ENCODE data around the gene OTOF.

DNA sequence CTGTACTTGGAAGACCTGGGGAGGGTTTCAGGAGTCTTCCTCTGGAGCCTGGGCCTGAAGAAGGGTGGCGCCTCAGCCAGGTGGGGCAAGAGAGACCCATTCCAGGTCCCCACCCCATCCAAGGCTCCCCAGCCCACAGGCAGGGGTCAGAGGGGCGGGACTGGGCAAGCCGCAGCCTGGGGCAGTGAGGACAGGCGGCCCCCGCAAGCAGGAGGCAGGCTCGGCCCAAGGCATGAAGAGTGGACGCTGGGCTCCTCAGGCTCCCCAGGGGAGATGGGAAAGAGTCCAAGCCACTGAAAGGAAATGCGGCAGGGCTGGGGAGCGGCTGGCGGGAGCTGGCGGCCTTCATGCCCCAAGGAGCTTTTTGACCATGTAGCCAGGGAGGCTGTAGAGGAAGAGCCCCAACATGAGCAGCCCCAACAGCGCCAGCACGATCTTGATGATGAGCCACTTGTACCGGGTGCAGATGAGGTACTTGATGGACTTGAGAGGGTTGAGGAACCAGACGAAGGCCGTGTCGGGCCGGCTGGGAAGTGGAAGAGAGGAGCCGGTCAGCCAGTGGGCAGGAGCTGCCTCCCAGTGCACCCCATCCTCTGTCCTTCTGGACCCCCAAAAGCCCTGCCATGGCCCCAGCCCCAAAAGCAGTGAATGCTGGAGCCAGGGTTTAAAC is 20.1 kb downstream of the OTOF start:
- TF ChIP-seq, protein P1, sequence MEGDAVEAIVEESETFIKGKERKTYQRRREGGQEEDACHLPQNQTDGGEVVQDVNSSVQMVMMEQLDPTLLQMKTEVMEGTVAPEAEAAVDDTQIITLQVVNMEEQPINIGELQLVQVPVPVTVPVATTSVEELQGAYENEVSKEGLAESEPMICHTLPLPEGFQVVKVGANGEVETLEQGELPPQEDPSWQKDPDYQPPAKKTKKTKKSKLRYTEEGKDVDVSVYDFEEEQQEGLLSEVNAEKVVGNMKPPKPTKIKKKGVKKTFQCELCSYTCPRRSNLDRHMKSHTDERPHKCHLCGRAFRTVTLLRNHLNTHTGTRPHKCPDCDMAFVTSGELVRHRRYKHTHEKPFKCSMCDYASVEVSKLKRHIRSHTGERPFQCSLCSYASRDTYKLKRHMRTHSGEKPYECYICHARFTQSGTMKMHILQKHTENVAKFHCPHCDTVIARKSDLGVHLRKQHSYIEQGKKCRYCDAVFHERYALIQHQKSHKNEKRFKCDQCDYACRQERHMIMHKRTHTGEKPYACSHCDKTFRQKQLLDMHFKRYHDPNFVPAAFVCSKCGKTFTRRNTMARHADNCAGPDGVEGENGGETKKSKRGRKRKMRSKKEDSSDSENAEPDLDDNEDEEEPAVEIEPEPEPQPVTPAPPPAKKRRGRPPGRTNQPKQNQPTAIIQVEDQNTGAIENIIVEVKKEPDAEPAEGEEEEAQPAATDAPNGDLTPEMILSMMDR (IDR thresholded peaks at IDR 0.05; ENCODE audit: low read depth, low read length): no peak
- no peak for TF ChIP-seq EZH2phosphoT487 (IDR thresholded peaks at IDR 0.05; ENCODE audit: low read depth)
